Measurements from ENCODE around the gene MAML3.

Gene MAML3

GRCh38 chr4:140131675-140132229, 22.2 kb downstream of the MAML3 start:
- DNase-seq: no peak
- Mint-ChIP-seq H3K4me1 (peaks cover 50% of the 10 kb centered on the region), H3K36me3 (ENCODE audit: low read depth) (peaks cover 56% of the 10 kb centered on the region), H3K4me3 (no peak overlapping the region), H3K9me3 (no peaks in the 10 kb centered on the region), H3K27me3 (ENCODE audit: low read depth, poor library complexity) (no peaks in the 10 kb centered on the region), H3K27ac (no peak overlapping the region)
- TF ChIP-seq, protein P1, sequence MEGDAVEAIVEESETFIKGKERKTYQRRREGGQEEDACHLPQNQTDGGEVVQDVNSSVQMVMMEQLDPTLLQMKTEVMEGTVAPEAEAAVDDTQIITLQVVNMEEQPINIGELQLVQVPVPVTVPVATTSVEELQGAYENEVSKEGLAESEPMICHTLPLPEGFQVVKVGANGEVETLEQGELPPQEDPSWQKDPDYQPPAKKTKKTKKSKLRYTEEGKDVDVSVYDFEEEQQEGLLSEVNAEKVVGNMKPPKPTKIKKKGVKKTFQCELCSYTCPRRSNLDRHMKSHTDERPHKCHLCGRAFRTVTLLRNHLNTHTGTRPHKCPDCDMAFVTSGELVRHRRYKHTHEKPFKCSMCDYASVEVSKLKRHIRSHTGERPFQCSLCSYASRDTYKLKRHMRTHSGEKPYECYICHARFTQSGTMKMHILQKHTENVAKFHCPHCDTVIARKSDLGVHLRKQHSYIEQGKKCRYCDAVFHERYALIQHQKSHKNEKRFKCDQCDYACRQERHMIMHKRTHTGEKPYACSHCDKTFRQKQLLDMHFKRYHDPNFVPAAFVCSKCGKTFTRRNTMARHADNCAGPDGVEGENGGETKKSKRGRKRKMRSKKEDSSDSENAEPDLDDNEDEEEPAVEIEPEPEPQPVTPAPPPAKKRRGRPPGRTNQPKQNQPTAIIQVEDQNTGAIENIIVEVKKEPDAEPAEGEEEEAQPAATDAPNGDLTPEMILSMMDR (IDR thresholded peaks at IDR 0.05): no peak

DNA sequence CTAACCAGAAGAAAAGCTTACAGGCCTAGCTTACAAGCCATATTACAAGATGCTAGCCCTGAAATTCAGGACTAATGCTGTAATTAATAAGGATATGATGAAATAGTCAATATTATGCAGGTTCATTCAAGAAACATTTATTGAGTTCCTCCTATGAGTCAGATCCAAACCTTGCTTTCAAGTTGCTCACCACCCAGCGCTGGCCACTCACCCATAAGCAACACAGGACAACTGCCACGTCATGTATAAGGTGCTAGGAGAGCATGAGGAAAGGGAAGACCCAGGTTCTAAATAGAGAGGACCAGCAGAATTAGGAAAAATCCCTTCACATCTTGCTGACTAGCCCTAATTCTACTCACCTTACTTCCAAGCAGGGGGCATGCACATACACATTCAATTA, 23.3 kb downstream of the MAML3 start:
- Mint-ChIP-seq H3K27me3 (ENCODE audit: low read depth, poor library complexity) (no peaks in the 10 kb centered on the region), H3K27ac (no peak overlapping the region), H3K4me1 (peaks cover 40% of the 10 kb centered on the region), H3K36me3 (ENCODE audit: low read depth) (peaks cover 60% of the 10 kb centered on the region), H3K9me3 (no peaks in the 10 kb centered on the region), H3K4me3 (no peak overlapping the region)
- DNase-seq: no peak
- TF ChIP-seq, protein P1 (IDR thresholded peaks at IDR 0.05): no peak

GRCh38 chr4:140127422-140127821, 26.6 kb downstream of the MAML3 start:
- no peak overlapping the region for H3K27ac Mint-ChIP-seq
- H3K4me3 Mint-ChIP-seq: no peak overlapping the region
- TF ChIP-seq, protein P1 (IDR thresholded peaks at IDR 0.05): no peak
- no peaks in the 10 kb centered on the region for H3K27me3 Mint-ChIP-seq (ENCODE audit: low read depth, poor library complexity)
- peaks cover 3% of the 10 kb centered on the region for H3K9me3 Mint-ChIP-seq
- peaks cover 75% of the 10 kb centered on the region for H3K36me3 Mint-ChIP-seq (ENCODE audit: low read depth)
- DNase-seq: no peak
- peaks cover 22% of the 10 kb centered on the region for H3K4me1 Mint-ChIP-seq

- Mint-ChIP-seq H3K27ac (no peak overlapping the region), H3K9me3 (peaks cover 8% of the 10 kb centered on the region), H3K4me3 (no peak overlapping the region), H3K27me3 (ENCODE audit: low read depth, poor library complexity) (no peaks in the 10 kb centered on the region), H3K4me1 (peaks cover 15% of the 10 kb centered on the region), H3K36me3 (ENCODE audit: low read depth) (peaks cover 71% of the 10 kb centered on the region)
- TF ChIP-seq, protein P1 (IDR thresholded peaks at IDR 0.05): no peak
- DNase-seq: no peak
Measured at GRCh38 chr4:140126261-140126660, 27.7 kb downstream of the MAML3 start.

DNA sequence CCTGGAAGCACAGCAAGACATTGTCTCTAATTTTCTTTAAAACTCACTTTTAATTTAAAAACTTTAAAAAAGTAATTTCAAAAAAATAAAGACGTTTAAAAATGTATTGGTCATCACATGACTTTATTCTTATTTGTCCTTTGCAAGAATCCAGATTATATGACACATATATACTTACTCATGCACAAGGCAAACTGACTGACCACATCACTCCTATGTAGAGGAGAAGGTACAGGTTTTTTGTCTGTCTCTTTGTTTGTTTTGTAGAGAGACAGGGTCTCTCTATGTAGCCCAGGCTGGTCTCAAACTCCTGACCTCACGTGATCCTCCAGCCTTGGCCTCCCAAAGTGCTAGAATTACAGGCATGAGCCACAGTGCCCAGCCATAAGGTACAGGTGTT, 28.6 kb downstream of the MAML3 start:
- Mint-ChIP-seq H3K36me3 (ENCODE audit: low read depth) (peaks cover 71% of the 10 kb centered on the region), H3K9me3 (peaks cover 15% of the 10 kb centered on the region), H3K4me1 (peaks cover 15% of the 10 kb centered on the region), H3K27me3 (ENCODE audit: low read depth, poor library complexity) (no peaks in the 10 kb centered on the region), H3K27ac (no peak overlapping the region), H3K4me3 (no peak overlapping the region)
- DNase-seq: no peak
- TF ChIP-seq, protein P1 (IDR thresholded peaks at IDR 0.05): no peak

DNA sequence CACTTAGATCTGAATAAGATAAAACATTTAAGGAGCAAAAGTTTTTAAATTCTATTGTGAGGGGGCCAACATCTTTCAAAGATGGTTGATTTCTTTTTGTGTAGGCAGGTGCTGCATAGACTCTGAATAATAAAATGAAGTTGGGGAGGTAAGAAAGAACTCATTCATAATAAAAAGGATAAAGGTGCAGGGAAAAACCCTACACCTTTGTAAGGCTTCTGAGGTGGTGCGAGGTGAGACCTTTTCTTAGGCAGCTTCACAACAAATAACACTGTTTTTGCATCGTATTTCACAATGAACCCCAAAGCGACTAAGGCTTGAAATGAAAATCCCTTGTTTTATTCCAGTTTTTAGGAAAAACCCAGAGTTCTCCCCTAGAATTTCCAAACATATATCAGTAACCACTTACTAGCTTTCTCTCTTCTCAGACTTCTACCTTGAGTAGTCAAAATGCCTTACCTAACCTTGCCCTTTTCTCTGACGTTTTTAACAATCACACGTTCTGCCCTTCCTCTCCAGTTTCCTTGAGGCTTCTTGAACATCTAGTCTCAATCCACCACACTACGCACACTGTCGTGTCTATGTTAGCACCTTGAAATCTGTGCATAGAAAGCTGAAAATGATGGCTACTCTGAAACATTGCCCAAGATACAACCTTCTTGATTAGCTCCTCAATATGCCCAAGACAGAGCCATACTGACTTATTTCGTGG, 30.2 kb downstream of the MAML3 start:
- Mint-ChIP-seq H3K4me3 (no peak overlapping the region), H3K27ac (peak overlapping the region; percentile 73), H3K9me3 (peaks cover 18% of the 10 kb centered on the region), H3K27me3 (ENCODE audit: low read depth, poor library complexity) (no peaks in the 10 kb centered on the region), H3K4me1 (peaks cover 20% of the 10 kb centered on the region), H3K36me3 (ENCODE audit: low read depth) (peaks cover 71% of the 10 kb centered on the region)
- no peak for DNase-seq
- TF ChIP-seq, protein P1 (IDR thresholded peaks at IDR 0.05): no peak
